WERI-Rb-1 (cell line): ENCODE data around the gene SEC24C.

Experiments used
- DNase-seq: peaks from one replicate; pipeline ENCODE4 v3.0.0-alpha.2; 2020
- H3K27ac ChIP-seq: fragments of 250-450 bp; sonication (Bioruptor Pico); 2 replicates; pipeline ENCODE4 v1.5.1; 2020; ENCODE audit warnings: mild to moderate bottlenecking, moderate library complexity
- H3K27me3 ChIP-seq: fragments of 250-450 bp; sonication (Bioruptor Pico); 2 replicates; pipeline ENCODE4 v1.5.1; 2021; ENCODE audit warnings: mild to moderate bottlenecking, low read depth, moderate library complexity; ENCODE audit not compliant: insufficient read depth, severe bottlenecking
- H3K36me3 ChIP-seq: fragments of 250-450 bp; sonication (Bioruptor Pico); 2 replicates; pipeline ENCODE4 v1.5.1; 2020; ENCODE audit warnings: mild to moderate bottlenecking, moderate library complexity
- H3K4me3 ChIP-seq: 2 replicates; pipeline ENCODE4 v1.5.1; 2011; ENCODE audit warnings: low read depth, mild to moderate bottlenecking, control low read depth, low read length
- H3K9me3 ChIP-seq: fragments of 250-450 bp; sonication (Bioruptor Pico); 2 replicates; pipeline ENCODE4 v1.5.1; 2021; ENCODE audit warnings: mild to moderate bottlenecking, moderate library complexity; ENCODE audit not compliant: severe bottlenecking
- TF ChIP-seq, protein P1 (sequence below): IDR thresholded peaks from 2 replicates; pipeline ENCODE4 v1.5.1; 2011; ENCODE audit warnings: low read depth, mild to moderate bottlenecking, control low read depth, inconsistent platforms, low read length

Gene SEC24C

DNA sequence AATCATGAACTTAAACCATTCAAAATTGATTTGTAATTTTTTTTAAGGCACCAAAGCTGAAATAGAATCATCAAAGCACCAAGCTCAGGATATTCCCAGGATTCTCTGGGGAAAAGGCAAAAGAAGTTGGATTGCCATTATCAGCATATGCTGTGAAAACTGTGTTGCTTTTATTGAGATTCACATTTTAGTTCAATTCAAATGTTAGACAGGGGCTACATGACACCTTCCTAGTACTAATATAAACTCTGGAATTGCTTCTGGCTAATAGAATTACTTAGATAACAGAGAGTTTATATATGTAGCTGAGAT lies 71.5 kb downstream of the SEC24C start:
- Histone ChIP-seq H3K9me3 (no peaks in the 10 kb centered on the region), H3K27ac (no peak overlapping the region), H3K4me3 (no peak overlapping the region), H3K27me3 (no peaks in the 10 kb centered on the region), H3K36me3 (peaks cover 35% of the 10 kb centered on the region)
- DNase-seq, result no peak
- TF ChIP-seq, protein P1, sequence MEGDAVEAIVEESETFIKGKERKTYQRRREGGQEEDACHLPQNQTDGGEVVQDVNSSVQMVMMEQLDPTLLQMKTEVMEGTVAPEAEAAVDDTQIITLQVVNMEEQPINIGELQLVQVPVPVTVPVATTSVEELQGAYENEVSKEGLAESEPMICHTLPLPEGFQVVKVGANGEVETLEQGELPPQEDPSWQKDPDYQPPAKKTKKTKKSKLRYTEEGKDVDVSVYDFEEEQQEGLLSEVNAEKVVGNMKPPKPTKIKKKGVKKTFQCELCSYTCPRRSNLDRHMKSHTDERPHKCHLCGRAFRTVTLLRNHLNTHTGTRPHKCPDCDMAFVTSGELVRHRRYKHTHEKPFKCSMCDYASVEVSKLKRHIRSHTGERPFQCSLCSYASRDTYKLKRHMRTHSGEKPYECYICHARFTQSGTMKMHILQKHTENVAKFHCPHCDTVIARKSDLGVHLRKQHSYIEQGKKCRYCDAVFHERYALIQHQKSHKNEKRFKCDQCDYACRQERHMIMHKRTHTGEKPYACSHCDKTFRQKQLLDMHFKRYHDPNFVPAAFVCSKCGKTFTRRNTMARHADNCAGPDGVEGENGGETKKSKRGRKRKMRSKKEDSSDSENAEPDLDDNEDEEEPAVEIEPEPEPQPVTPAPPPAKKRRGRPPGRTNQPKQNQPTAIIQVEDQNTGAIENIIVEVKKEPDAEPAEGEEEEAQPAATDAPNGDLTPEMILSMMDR, result no peak

DNA sequence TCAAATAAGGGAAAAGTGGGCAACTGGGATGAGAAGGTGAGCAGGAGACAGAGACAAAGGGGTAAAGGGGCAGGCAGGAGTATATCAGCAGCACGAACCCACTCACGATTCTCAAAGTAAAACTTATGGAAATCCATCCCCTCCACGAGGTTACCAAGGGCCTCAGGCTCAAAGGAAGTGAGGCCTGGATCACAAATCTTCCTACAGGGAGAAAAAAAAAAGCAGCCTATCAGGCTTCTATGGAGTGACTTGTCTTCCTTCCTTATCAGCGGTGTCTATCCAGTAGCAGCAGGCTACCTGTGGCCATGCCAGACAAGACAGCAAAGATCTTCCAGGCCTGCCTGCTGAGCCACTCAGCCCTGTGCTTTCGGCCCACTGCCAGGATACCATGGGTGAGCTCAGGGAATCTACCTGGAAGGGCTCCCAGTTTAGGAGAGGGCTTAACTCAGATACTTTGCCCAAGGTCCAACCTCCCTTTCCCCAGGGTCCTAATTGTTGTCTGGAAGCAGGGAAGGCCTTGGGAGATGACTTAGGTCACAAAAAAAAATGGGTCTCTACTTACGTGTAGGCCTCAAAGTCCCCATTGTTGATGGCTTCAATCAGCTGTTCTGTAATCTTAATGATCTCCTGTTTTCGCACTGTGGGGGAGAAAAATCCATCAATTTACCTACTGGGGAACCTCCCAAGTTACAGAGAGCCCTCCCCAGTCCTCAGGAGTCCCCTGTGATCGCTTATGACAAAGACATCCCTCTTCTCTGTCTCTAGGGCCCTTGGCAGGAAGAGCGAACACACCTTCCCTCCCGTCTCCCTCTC lies 73.0 kb downstream of the SEC24C start:
- no peak for DNase-seq
- peaks cover 35% of the 10 kb centered on the region for H3K36me3 ChIP-seq
- H3K27me3 ChIP-seq, result no peaks in the 10 kb centered on the region
- H3K9me3 ChIP-seq, result no peaks in the 10 kb centered on the region
- H3K27ac ChIP-seq, result no peak overlapping the region
- H3K4me3 ChIP-seq, result no peak overlapping the region
- TF ChIP-seq, protein P1, result no peak

DNA sequence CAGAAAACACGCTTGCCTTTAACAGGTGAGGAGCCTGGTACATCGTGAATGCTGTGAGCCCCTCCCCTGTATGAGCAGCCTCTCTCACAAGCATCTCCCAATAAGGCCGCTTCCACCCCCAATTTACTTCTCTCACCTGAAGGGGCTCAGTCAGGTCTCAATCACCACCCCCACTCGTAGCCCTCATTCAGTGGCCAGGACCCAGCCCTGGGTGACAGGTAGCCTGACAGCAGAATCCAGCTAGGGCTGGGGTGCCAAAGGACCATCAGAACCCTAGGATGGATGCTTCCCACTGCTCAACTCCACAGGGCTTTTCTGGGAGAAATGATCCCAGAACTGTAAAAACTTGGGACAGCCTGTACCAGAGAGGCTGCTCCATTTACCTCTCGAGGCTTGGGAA lies 73.7 kb downstream of the SEC24C start:
- H3K9me3 ChIP-seq, result no peaks in the 10 kb centered on the region
- H3K27me3 ChIP-seq, result no peaks in the 10 kb centered on the region
- DNase-seq, result no peak
- H3K4me3 ChIP-seq, result no peak overlapping the region
- TF ChIP-seq, protein P1, result no peak
- peaks cover 32% of the 10 kb centered on the region for H3K36me3 ChIP-seq
- H3K27ac ChIP-seq, result no peak overlapping the region

DNA sequence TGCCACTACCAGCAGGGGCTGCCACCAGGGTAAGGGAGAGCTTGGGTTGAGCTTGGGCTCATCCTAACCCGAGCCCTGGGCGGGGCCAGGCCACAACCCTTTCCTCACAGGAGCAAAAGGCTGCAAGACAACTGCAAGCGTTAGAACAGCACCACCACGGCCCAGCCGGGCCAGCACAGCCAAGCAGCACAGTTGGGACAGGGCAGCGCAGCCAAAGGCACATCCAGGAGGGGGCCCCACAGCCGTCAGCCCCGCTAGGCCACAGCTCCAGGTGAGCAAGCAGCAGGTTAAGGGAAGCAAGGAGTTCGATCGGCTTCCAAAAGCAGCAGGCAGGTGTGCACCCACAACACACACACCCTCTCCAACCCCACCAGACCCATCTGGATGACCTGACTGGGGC lies 74.2 kb downstream of the SEC24C start:
- Histone ChIP-seq H3K36me3 (peaks cover 32% of the 10 kb centered on the region), H3K9me3 (no peaks in the 10 kb centered on the region), H3K27me3 (no peaks in the 10 kb centered on the region), H3K27ac (no peak overlapping the region), H3K4me3 (no peak overlapping the region)
- no peak for DNase-seq
- TF ChIP-seq, protein P1, result peak; percentile 37; the same call in 1 of the 2 replicates

DNA sequence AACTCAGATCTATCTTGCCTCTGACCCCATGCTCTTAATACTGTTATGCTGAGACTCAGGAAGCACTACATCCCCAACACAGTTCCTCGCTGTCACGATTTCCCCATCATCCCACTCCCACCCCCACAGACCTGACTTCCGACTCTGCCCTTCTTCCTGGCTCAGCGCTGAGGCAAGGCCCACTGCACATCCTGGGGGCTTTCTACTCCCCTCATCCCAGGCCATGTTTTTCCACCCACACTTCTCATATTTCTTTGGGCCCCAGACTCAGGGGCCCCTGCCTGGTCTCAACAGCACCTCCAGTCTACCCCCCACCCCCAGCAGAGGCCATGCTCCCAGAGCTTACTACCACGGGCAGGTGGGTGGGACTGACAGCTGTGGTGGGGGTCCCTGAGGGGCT lies 74.9 kb downstream of the SEC24C start:
- Histone ChIP-seq H3K9me3 (no peaks in the 10 kb centered on the region), H3K27ac (no peak overlapping the region), H3K27me3 (no peaks in the 10 kb centered on the region), H3K36me3 (peaks cover 34% of the 10 kb centered on the region), H3K4me3 (no peak overlapping the region)
- TF ChIP-seq, protein P1, result no peak
- DNase-seq, result no peak

DNA sequence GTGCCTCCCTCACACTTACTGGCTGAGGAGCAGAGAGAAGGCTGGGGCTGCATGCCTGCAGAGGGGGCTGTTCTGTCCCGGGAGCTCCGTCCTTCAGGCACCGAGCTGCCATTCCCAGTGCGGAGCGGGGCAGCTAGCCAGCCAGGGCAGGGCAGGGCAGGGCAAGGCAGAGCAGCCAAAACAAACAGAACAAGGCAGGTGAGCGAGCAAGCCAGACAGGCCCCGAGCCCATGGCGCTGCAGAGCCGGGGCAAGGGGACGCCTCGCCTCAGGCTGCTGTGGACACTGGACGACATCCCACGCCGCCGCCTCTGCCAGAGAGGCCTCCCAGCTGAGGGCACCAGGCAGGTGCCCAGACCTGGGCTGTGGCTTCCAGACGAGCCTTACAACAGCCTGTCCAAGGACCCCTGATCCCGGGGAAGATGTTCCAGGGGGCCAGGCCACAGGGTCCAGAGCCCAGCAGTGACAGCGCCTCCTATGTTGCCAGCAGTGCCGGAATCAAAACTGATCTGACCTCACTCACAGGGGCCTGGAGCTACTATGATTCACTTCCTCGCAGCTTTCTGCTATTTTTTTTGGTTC lies 75.4 kb downstream of the SEC24C start:
- peaks cover 32% of the 10 kb centered on the region for H3K36me3 ChIP-seq
- H3K9me3 ChIP-seq, result no peaks in the 10 kb centered on the region
- DNase-seq, result no peak
- no peak overlapping the region for H3K27ac ChIP-seq
- TF ChIP-seq, protein P1, result no peak
- no peaks in the 10 kb centered on the region for H3K27me3 ChIP-seq
- no peak overlapping the region for H3K4me3 ChIP-seq
